ENCODE results near the gene EFTUD2.

DNA sequence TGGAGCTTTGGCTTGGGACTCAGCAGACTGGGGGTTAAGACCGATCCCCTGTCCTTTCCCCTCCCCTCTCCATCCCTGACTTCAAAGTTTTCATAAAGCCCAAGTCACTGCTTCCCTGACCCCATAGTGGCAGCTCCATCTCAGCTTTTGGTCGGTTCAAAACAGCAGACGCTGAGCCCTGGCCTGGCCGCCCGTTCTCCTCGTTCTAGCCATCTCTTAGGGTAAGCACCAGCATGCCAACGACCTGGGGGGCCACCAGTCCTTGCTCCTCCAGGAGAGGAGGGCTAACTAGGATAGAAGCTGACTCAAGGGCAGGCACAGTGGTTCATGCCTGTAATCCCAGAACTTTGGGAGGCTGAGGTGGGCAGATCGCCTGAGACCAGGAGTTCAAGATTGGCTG, 53.0 kb downstream of the EFTUD2 start:
- TF ChIP-seq POLR2AphosphoS5 (IDR thresholded peaks at IDR 0.05): no peak
- TF ChIP-seq, protein P1, sequence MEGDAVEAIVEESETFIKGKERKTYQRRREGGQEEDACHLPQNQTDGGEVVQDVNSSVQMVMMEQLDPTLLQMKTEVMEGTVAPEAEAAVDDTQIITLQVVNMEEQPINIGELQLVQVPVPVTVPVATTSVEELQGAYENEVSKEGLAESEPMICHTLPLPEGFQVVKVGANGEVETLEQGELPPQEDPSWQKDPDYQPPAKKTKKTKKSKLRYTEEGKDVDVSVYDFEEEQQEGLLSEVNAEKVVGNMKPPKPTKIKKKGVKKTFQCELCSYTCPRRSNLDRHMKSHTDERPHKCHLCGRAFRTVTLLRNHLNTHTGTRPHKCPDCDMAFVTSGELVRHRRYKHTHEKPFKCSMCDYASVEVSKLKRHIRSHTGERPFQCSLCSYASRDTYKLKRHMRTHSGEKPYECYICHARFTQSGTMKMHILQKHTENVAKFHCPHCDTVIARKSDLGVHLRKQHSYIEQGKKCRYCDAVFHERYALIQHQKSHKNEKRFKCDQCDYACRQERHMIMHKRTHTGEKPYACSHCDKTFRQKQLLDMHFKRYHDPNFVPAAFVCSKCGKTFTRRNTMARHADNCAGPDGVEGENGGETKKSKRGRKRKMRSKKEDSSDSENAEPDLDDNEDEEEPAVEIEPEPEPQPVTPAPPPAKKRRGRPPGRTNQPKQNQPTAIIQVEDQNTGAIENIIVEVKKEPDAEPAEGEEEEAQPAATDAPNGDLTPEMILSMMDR (IDR thresholded peaks at IDR 0.05): no peak

Measured in upper lobe of left lung (tissue), 4 donors.